Measurements from ENCODE around the gene NRP1. TPM values are rescaled to one million over a fixed set of nuclear protein-coding genes. Genes with fewer than 3 reads are reported as not detected.

Gene NRP1
- total and polyA plus RNA-seq, 12 donors = 45.3 to 229 (median 157) TPM

- peak overlapping the region in 8 of 10 donors; percentile 43 to 82 (median 74) for H3K27ac ChIP-seq
- WGBS, 2 donors = 90% methylated on average over 3 of the region's 3 CpGs
- ATAC-seq = no peak
- no peaks in the 10 kb centered on the region for H3K27me3 ChIP-seq
- H3K9me3 ChIP-seq = no peaks in the 10 kb centered on the region
- no peak for DNase-seq
- intact Hi-C loops (cut with DNase I) = no loop called here
- H3K4me3 ChIP-seq = no peak overlapping the region
- no peak for TF ChIP-seq CTCF (IDR thresholded peaks at IDR 0.05)
- peaks cover 0 to 62% (median 8%) of the 10 kb centered on the region in 9 donors for H3K36me3 ChIP-seq
- H3K4me1 ChIP-seq = peaks cover 33 to 88% (median 69%) of the 10 kb centered on the region in 9 donors
These were observed 98.5 kb downstream of the NRP1 start for GRCh38 chr10:33235951-33236350.

- WGBS, 2 donors = 53 to 59% methylated on average over 8 of the region's 8 CpGs
- peak overlapping the region in 9 of 10 donors; percentile 41 to 82 (median 72) for H3K27ac ChIP-seq
- no peaks in the 10 kb centered on the region for H3K27me3 ChIP-seq
- ATAC-seq (no peak), DNase-seq (no peak)
- H3K4me1 ChIP-seq = peaks cover 31 to 87% (median 68%) of the 10 kb centered on the region in 9 donors
- H3K9me3 ChIP-seq = no peaks in the 10 kb centered on the region
- intact Hi-C loops (cut with DNase I) = no loop called here
- no peak for TF ChIP-seq CTCF (IDR thresholded peaks at IDR 0.05)
- H3K4me3 ChIP-seq = no peak overlapping the region
- peaks cover 0 to 59% (median 8%) of the 10 kb centered on the region in 9 donors for H3K36me3 ChIP-seq
These were observed 99.1 kb downstream of the NRP1 start for GRCh38 chr10:33235251-33235884.

DNA sequence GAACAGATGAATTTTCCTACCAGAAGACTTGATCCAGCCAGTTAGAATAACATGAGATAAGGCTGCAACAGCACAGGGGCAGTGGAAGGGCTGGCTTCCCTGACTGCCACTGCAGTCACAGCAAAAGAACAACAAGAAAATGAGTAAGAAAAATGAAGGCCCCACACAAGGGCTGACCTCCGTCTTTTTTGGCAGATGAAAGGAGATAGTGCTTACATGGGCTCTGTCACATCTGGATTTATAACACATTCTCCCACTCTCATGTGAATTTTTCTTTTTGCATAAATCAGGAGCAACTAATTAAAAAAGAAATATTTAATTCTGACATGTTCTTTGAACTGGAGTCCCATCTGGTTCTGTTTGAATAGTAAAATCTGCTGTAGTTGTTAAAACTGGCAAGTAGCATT lies 99.6 kb downstream of the NRP1 start:
- H3K9me3 ChIP-seq = no peaks in the 10 kb centered on the region
- ATAC-seq (peak; percentile 34 to 75 (median 56)), DNase-seq (peak in 1 of 2 donors; percentile 28)
- peak overlapping the region in 9 of 10 donors; percentile 41 to 82 (median 72) for H3K27ac ChIP-seq
- WGBS, 2 donors = 11 to 18% methylated on average over 1 of the region's 1 CpG
- H3K27me3 ChIP-seq = no peaks in the 10 kb centered on the region
- peaks cover 35 to 87% (median 72%) of the 10 kb centered on the region in 9 donors for H3K4me1 ChIP-seq
- no peak overlapping the region for H3K4me3 ChIP-seq
- no peak for TF ChIP-seq CTCF (IDR thresholded peaks at IDR 0.05)
- peaks cover 0 to 54% (median 8%) of the 10 kb centered on the region in 9 donors for H3K36me3 ChIP-seq
- intact Hi-C loops (cut with DNase I) = loop anchor here in 1 of 10 donors (5.0 kb wide), 1 partner anchor 38 kb away; no protein-coding TSS in a partner anchor

- intact Hi-C loops (cut with DNase I) = loop anchor here in 1 of 10 donors (5.0 kb wide), 1 partner anchor 36 kb away; no protein-coding TSS in a partner anchor
- DNase-seq = no peak
- no peak for TF ChIP-seq CTCF (IDR thresholded peaks at IDR 0.05)
- WGBS, 2 donors = 54 to 66% methylated on average over 3 of the region's 3 CpGs
- no peaks in the 10 kb centered on the region for H3K27me3 ChIP-seq
- ATAC-seq = peak in 7 of 8 donors; percentile 34 to 76 (median 56)
- peak overlapping the region in 9 of 10 donors; percentile 41 to 82 (median 72) for H3K27ac ChIP-seq
- no peak overlapping the region for H3K4me3 ChIP-seq
- H3K36me3 ChIP-seq = peaks cover 0 to 42% (median 6%) of the 10 kb centered on the region in 9 donors
- H3K4me1 ChIP-seq = peaks cover 40 to 97% (median 82%) of the 10 kb centered on the region in 9 donors
- no peaks in the 10 kb centered on the region for H3K9me3 ChIP-seq
These were observed 100.8 kb downstream of the NRP1 start for GRCh38 chr10:33233635-33234034.
